ENCODE results near the gene NDC80.
"Not testable (repeated sequence)": the region's sequence is repeated elsewhere in the genome, so short reads cannot be mapped to it uniquely, and the experiment has no call there.

NDC80 gene

DNA sequence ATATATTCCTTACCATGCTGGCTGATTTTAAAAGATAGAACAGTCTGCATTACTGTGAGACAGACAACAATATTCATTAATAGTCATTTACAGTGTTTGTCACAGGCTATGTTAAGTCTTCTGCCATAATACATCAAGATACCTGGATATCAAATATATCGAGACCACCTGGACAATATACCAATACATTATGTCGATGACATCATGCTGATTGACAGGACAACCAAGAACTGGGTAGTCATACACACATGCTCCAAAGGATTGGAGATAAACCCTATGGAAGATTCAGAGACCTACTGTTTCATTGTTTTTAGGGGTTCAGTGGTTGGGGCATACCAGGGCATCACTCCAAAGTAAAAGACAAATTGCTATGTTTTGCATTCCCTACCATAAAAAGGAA is 57.6 kb downstream of the NDC80 start:
- DNase-seq = no peak

GRCh38 chr18:2635586-2635985 is 64.2 kb downstream of the NDC80 start:
- no peak for DNase-seq

- DNase-seq = no peak
These were observed 64.8 kb downstream of the NDC80 start for GRCh38 chr18:2636126-2636631.

DNA sequence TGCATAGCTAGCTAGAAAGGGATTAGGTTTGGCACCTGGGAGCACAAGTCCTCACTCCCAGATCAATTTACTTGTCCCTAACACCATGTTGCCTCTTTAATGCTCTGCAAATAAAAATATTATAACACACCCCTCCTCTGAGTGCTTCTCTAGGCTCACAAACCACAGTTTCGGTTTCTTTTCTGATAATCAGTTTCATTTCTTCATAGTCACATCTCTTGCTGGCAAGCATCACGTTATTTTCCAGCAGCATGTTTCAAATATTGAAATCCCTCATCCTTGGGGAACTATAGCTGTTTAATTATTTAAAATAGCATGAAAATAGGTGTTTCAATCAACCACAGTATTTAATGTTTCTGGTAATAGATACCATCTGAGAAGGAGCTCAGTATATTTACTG is 70.3 kb downstream of the NDC80 start:
- DNase-seq = no peak

DNA sequence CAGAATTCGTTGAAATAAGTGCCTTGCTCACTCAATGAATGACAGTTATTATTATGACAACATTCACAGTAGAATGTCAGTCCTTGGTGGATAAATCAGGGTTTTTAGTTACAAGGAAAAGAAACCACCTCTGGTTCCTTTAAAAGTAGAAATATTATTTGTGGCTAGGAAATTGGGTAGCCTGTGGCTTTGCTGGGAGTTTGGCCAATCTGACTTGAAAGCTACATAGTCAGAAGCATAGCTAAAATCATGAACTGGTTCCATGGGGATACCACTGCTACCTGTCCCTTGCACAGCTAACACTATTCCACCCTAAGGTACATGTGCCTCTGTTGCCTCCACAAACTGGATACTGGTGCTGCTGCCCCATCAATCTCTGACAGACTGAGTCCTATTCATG is 71.4 kb downstream of the NDC80 start:
- DNase-seq = no peak

GRCh38 chr18:2644535-2644934 is 73.2 kb downstream of the NDC80 start:
- DNase-seq = no peak

DNA sequence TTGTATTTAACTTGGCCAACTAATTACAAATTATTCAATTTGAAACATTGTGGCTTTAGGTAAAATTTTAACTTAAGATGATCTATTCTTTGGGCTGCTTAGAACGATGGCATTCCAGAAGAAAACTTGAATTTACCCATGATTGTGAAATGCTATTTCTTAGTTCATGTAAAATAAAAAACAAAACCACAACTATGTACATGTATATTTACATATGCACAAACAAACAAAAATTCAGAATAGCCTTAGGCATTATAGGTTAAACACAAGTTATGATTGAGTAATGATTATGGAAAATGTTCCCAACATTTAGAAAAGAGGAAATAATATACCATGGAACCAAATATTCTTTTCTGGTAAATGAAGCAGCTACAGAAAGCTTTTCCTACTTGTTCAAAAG is 80.6 kb downstream of the NDC80 start:
- DNase-seq = no peak

DNA sequence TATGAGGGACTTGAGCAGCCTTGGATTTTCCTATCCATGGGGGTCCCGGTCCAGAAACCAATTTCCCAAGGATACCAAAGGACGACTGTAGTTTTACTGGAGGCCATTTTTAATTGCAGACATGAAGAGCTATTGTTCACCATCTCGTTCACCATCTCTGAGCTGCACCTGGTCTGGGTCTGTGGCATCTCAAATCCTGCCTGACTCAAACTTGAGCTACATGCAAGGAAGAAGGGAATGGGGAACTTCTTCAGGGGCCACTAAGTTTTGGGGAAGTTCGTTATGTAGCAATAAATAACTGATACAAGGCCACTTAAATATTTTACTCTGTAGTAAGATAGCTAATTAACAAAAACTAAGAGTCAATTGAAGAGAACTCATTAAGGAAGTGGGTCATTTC is 82.1 kb downstream of the NDC80 start:
- no peak for DNase-seq

DNA sequence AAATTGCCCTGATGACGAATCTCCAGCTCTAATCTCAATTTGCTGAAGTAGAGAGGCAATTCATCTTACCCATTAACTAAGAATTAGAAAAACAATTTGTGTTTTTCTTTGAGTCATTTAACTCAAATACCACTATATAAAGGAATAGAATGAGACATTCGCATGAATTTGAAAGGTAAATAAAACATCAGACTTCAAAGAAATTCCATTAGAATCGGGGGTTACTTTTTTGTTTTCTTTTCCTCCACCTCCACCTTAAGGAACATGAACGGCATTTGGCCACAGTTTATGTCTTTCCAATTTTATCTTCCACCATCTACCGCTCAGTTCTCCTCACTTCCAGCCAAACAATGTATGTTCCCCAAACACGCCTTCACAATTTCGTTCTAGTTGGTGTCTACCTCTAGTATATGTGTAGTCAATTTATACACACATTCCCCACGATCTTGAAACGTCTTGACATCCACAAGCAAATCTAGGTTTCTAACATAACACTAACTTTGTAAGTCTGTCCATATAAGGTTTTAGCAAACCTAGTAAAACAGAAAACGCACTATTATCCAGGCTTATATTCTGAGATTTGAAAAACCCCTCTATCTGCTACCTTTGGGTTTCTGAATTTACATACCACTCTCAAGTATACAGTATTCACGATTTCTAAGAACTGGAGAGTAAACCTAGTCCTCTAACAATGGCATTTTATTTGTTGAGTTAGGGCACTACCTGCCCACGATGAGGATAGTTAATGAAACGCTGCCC is 83.0 kb downstream of the NDC80 start:
- DNase-seq = no peak

DNA sequence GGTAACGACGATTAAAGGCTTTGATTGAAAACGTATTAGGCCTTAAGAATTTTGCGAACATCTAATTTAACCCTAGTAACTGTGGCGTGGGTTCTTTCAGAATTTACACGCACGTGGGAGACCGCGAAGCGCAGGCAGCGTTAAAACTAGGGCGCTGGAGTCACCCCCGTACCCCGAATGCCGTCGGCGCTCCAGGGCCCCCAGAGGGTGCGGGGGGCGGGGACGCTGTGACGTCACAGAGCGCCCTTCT is 83.5 kb downstream of the NDC80 start:
- no peak for DNase-seq

DNA sequence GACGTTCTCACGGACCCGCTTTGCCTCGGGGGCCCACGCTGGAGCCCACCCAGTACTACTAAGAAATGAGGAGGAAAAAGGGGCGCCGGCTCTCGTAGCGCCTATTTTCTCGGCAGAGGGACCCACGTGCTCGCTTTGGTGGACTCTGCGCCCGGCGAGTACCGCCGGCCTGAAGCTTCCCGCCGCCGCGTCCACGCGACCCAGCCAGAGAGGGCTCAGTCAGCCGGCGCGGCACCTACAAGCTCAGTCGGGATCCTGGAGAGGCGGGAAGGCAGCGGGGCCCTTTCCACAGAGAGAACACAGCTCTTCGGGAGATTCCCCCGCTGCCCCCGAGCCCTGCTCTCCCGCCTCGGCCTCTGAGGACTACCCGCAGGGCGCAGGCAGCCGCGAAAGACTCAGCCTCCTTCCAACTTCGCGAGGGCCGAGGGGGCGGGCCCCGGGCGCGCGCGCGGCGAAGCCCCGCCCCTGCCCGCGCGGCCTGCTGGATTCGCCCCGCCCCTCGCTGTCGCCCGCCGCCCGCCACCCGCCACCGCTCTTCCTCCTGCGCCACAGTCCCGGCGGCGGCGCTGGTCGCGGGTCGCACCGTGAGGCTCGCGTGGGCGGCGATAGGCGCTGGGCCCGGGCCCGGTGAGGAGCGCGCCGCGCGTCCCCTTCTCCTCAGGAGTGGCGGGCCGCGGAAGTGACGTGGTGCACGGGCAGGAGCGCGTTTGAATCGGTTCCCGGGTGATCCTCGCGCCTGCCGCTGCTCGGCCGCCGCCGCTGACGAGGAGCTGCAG is 84.0 kb downstream of the NDC80 start, which contains the start of gene SMCHD1:
TSS of gene SMCHD1 (plus strand) at position 549 of the 776 bp plus-strand sequence. CDS start 350 bp downstream, outside the sequence.
- peak; percentile 60 for DNase-seq

DNA sequence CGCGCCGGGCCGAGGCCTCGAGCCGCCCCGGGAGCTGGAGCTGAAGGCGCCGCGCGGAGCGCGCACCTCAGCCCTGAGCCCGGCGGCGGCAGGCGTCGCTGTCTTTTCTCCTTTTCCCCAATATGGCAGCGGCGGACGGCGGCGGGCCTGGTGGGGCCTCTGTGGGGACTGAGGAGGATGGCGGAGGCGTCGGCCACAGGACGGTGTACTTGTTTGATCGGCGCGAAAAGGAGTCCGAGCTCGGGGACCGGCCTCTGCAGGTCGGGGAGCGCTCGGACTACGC is 84.5 kb downstream of the NDC80 start:
- DNase-seq = no peak

- peak; percentile 4 for DNase-seq
These were observed 85.1 kb downstream of the NDC80 start for GRCh38 chr18:2656237-2656980.

GRCh38 chr18:2656981-2657512 is 85.7 kb downstream of the NDC80 start:
- no peak for DNase-seq

- no peak for DNase-seq
These were observed 86.6 kb downstream of the NDC80 start for GRCh38 chr18:2657788-2658458.

DNA sequence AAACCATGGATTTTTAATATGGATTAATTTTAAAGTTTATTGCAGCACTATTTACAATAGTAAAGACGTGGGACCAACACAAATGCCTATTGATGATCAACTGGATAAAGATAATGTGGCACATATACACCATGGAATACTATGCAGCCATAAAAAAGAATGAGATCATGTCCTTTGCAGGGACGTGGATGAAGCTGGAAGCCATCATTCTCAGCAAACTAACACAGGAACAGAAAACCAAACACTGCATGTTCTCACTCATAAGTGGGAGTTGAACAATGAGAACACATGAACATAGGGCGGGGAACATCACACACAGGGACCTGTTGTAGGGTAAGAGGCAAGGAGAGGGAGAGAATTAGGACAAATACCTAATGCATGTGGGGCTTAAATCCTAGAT is 89.5 kb downstream of the NDC80 start:
- DNase-seq = not testable (repeated sequence)

GRCh38 chr18:2662288-2662687 is 90.9 kb downstream of the NDC80 start:
- DNase-seq = not testable (repeated sequence)

DNA sequence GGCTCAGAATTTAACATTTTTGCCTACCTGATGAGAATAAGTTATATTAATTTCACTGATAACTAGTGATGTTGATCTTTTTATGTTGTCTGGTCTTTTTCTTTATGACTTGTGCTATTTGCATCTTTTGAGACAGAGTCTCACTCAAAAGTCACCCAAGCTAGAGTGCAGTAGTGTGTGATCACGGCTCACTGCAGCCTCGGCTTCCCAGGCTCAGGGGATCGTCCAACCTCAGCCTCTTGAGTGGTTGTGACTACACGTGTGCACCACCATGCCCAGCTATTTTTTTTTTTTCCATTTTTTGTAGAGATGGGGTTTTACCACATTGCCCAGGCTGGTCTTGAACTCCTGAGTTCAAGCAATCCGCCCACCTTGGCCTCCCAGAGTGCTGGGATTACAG is 91.6 kb downstream of the NDC80 start:
- no peak for DNase-seq

Data from NCI-H1092 (cell line).